ENCODE results near the gene CHKA. TPM values are rescaled to one million over a fixed set of nuclear protein-coding genes. Genes with fewer than 3 reads are reported as not detected.

Gene CHKA
- total and polyA plus RNA-seq, 2 donors (not counting 3 experiments of a cell fraction or from before 2014, with no cell fraction given) = 21.4 to 25.1 TPM

DNA sequence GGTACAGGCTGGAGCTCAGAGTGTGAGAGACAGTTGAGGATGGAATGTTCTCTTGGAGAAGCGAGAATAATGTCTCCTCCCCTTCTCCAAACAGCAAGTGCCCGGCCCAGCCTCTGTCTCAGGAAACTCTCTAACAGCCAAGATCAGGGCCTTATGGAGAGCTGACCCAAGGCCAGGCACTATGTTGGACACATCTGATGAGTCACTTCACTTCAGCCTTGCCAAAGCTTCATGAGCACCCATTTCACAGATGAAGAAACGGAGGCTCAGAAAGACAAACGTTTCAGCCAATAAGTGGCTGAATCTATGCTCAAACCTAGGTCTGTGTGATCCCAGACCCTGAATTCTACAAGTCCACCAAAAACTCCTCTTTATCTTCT is 22.1 kb upstream of the CHKA start:
- Histone ChIP-seq H3K9ac (replicated peaks; ENCODE audit: extremely low read depth, insufficient read depth, low read length) (no peak overlapping the region), H3K4me1 (ENCODE audit: control insufficient read depth, extremely low read depth, insufficient read depth, low read length) (peaks cover 10% of the 10 kb centered on the region), H3K79me2 (ENCODE audit: control insufficient read depth, insufficient read depth, low read length) (no peaks in the 10 kb centered on the region), H3K27ac (ENCODE audit: insufficient read depth, low read depth, low read length) (no peak overlapping the region), H4K20me1 (replicated peaks; ENCODE audit: control insufficient read depth, extremely low read depth, insufficient read depth, low read length) (no peaks in the 10 kb centered on the region), H3K4me3 (replicated peaks in 1 of 3; ENCODE audit: insufficient read depth in 1 of 3, low read depth in 1 of 3, low read length in 3 of 3) (no peak overlapping the region), H3K4me2 (ENCODE audit: insufficient read depth, low read length) (no peak overlapping the region), H3K9me1 (replicated peaks; ENCODE audit: control insufficient read depth, extremely low read depth, insufficient read depth, low read length) (no peaks in the 10 kb centered on the region), H3K27me3 (ENCODE audit: control insufficient read depth in 2 of 2, insufficient read depth in 2 of 2, low read length in 2 of 2) (no peaks in the 10 kb centered on the region), H3K36me3 (ENCODE audit: control insufficient read depth in 2 of 2, extremely low read depth in 1 of 2, insufficient read depth in 2 of 2, low read length in 2 of 2) (no peaks in the 10 kb centered on the region), H3K9me3 (replicated peaks; ENCODE audit: control insufficient read depth, insufficient read depth, low read length) (no peaks in the 10 kb centered on the region), H2AFZ (ENCODE audit: low read depth, low read length) (no peak overlapping the region)
- dilution Hi-C loops (cut with MboI; ENCODE audit: extremely low pct_ligation_motif_present, low sequenced_read_pairs) (no loop called here), intact Hi-C loops (cut with micrococcal nuclease) (no loop called here)
- BruUV-seq (replicated peaks) = no TSS peak
- POLR2A ChIA-PET = no interaction called here
- CTCF ChIA-PET = interaction anchor here (1.2 to 1.3 kb wide), 2 partner anchors 15 to 17 kb away, joined by 3 read pairs; no protein-coding TSS in a partner anchor
- TF ChIP-seq MYC (IDR thresholded peaks at IDR 0.05; ENCODE audit: low read depth, low read length) (no peak), POLR2A (IDR thresholded peaks at IDR 0.05; ENCODE audit: low read depth, low read length) (no peak), POLR2AphosphoS5 (IDR thresholded peaks at IDR 0.05; ENCODE audit: insufficient read depth, low read depth, low read length) (no peak), FOS (IDR thresholded peaks at IDR 0.05; ENCODE audit: borderline replicate concordance, insufficient read depth, low read length) (no peak), EZH2 (IDR thresholded peaks at IDR 0.05; ENCODE audit: borderline replicate concordance, low read depth, low read length, severe bottlenecking) (no peak), JUN (IDR thresholded peaks at IDR 0.05; ENCODE audit: borderline replicate concordance, insufficient read depth, insufficient read length, low read depth) (no peak), GATA2 (IDR thresholded peaks at IDR 0.05; ENCODE audit: insufficient read depth, insufficient read length, low read depth, low read length) (no peak)
- TF ChIP-seq, protein P1, sequence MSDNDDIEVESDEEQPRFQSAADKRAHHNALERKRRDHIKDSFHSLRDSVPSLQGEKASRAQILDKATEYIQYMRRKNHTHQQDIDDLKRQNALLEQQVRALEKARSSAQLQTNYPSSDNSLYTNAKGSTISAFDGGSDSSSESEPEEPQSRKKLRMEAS (IDR thresholded peaks at IDR 0.05; ENCODE audit: insufficient read depth, insufficient read length) = no peak
- TF ChIP-seq, protein P2, sequence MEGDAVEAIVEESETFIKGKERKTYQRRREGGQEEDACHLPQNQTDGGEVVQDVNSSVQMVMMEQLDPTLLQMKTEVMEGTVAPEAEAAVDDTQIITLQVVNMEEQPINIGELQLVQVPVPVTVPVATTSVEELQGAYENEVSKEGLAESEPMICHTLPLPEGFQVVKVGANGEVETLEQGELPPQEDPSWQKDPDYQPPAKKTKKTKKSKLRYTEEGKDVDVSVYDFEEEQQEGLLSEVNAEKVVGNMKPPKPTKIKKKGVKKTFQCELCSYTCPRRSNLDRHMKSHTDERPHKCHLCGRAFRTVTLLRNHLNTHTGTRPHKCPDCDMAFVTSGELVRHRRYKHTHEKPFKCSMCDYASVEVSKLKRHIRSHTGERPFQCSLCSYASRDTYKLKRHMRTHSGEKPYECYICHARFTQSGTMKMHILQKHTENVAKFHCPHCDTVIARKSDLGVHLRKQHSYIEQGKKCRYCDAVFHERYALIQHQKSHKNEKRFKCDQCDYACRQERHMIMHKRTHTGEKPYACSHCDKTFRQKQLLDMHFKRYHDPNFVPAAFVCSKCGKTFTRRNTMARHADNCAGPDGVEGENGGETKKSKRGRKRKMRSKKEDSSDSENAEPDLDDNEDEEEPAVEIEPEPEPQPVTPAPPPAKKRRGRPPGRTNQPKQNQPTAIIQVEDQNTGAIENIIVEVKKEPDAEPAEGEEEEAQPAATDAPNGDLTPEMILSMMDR (IDR thresholded peaks at IDR 0.05; ENCODE audit: extremely low read depth in 1 of 2, insufficient read depth in 1 of 2, low read depth in 1 of 2, low read length in 2 of 2) = no peak
- no peak for FAIRE-seq
- no peak for DNase-seq (ENCODE audit: low read depth, low spot score)

Measured in endothelial cell of umbilical vein (primary cell).